GM13976 (cell line): ENCODE data around the gene SPCS3.
A peak's percentile ranks its signal among the peaks of the same experiment; 100 is the strongest.
"Not testable (repeated sequence)": the region's sequence is repeated elsewhere in the genome, so short reads cannot be mapped to it uniquely, and the experiment has no call there.

Source experiments
- DNase-seq: peaks from one replicate; pipeline ENCODE4 v3.0.0; 2012; ENCODE audit warnings: low spot score
- in situ Hi-C: fragments of 300-500 bp; cut with MboI; formaldehyde crosslinking; loops from one replicate; pipeline ENCODE4 v1.12.0; 2022; ENCODE audit warnings: low sequenced_read_pairs, mixed read lengths, inconsistent platforms; ENCODE audit not compliant: unreplicated experiment
- TF ChIP-seq, protein P1 (sequence below): IDR thresholded peaks from 2 replicates; pipeline ENCODE4 v1.5.1; 2012; ENCODE audit warnings: borderline replicate concordance, mild to moderate bottlenecking; ENCODE audit not compliant: insufficient read depth; ENCODE audit errors: extremely low read depth, missing control alignments, control extremely low read depth

SPCS3 gene

DNA sequence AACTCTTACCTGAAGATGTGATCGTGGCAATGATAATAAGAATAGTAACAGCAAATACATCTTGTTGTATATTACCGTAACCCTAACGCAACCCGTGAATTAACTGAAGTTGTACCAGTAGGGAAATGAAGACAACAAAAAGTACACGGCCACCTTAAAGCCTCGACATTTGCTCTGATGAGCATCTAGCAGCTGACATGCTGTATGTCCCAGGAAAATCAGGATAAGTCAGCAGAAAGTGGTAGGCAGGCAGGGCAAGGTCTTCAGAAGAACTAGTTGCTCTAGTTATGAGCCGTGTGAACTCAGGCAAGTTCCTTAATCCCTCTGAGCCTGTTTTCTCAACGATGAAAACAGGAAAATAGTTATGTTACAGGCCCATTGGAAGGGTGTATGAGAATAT lies 43.1 kb upstream of the SPCS3 start:
- in situ Hi-C loops = no loop called here
- no peak for DNase-seq
- TF ChIP-seq, protein P1, sequence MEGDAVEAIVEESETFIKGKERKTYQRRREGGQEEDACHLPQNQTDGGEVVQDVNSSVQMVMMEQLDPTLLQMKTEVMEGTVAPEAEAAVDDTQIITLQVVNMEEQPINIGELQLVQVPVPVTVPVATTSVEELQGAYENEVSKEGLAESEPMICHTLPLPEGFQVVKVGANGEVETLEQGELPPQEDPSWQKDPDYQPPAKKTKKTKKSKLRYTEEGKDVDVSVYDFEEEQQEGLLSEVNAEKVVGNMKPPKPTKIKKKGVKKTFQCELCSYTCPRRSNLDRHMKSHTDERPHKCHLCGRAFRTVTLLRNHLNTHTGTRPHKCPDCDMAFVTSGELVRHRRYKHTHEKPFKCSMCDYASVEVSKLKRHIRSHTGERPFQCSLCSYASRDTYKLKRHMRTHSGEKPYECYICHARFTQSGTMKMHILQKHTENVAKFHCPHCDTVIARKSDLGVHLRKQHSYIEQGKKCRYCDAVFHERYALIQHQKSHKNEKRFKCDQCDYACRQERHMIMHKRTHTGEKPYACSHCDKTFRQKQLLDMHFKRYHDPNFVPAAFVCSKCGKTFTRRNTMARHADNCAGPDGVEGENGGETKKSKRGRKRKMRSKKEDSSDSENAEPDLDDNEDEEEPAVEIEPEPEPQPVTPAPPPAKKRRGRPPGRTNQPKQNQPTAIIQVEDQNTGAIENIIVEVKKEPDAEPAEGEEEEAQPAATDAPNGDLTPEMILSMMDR = no peak

GRCh38 chr4:176277162-176277904 lies 42.4 kb upstream of the SPCS3 start:
- in situ Hi-C loops = no loop called here
- DNase-seq = peak; percentile 29
- TF ChIP-seq, protein P1 = peak; percentile 49

GRCh38 chr4:176279560-176279959 lies 40.2 kb upstream of the SPCS3 start:
- in situ Hi-C loops, DNase-seq: not testable (repeated sequence)

- DNase-seq = no peak
- TF ChIP-seq, protein P1 = no peak
- in situ Hi-C loops = no loop called here
Measured at GRCh38 chr4:176286728-176287127, 33.0 kb upstream of the SPCS3 start.

DNA sequence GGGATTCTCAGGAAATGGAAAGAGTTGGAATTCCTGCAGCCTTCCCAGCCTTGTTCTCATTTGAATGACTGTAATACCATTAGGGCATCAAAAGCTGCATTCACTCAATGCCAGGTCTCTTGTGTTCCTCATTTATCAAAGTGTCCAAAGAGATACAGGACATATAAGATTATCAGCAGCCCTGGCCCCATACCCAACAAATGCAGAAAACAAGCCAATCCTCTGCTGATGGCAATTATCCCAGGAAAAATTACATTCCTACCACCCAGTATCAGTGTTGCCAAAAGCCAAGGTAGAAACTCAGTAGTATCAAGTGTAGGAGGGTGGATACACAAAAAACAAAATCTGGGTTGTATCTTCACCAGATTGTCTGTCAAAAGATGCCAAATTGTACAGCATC lies 32.2 kb upstream of the SPCS3 start:
- in situ Hi-C loops = no loop called here
- no peak for DNase-seq
- TF ChIP-seq, protein P1 = no peak

DNA sequence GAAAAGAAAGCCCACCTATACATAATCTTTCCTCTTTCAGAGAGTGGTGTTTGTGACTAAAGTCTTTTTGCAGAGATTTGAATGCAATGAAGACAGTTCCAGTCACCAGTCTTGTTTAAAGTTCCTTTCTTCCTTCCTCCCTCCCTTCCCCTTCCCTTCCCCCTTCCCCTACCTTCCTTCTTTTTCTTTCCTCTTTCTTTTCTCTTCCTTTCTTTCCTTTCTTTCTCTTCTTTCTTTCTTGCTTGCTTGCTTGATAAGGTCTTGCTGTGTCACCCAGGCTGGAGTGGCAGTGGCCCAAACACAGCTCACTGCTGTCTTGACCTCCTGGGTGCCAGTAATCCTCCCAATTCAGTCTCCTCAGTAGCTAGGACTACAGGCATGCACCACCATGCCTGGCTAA lies 31.7 kb upstream of the SPCS3 start:
- in situ Hi-C loops = no loop called here
- TF ChIP-seq, protein P1 = no peak
- no peak for DNase-seq

GRCh38 chr4:176289561-176289960 lies 30.2 kb upstream of the SPCS3 start:
- DNase-seq = no peak
- TF ChIP-seq, protein P1 = no peak
- in situ Hi-C loops = no loop called here
